ENCODE data around the gene ZNF655.
"Not testable (repeated sequence)": the region's sequence is repeated elsewhere in the genome, so short reads cannot be mapped to it uniquely, and the experiment has no call there.

ZNF655 gene

DNA sequence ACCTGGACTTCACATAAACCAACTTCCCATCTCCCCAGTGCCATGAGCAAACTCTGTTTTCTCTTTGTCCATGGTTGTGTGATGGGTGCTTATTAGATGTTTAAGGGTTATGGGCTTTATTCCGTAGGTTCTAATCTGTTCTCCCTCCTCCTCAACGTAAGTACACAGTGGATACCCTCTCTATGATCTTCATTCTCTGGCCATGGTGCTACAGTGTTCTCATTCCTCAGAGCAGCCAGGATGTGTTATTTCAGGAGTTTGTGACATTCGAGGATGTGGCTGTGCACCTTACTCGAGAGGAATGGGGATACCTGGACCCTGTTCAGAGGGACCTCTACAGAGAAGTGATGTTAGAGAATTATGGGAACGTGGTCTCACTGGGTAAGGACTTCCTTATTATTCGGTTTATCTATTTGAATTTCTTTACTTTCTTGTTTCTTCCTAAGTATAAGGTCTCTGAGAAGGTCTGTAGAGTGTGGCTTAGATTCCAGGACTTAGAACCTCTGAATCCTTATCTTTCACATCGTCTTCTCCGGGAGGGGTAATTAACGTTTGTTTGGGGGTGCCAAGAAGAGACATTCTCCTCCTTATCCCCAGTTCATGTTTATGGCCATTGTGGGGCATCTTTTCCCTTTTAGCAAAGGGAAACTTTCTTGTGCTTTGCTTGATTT is 3.8 kb downstream of the ZNF655 start:
- Histone ChIP-seq H3K9me3 (ENCODE audit: low read length) (no peaks in the 10 kb centered on the region), H3K4me1 (ENCODE audit: insufficient read depth, low read length) (peaks cover 20% of the 10 kb centered on the region), H3K27me3 (ENCODE audit: control insufficient read depth in 1 of 2, insufficient read depth in 2 of 2, low read length in 2 of 2) (no peaks in the 10 kb centered on the region), H3K27ac (ENCODE audit: low read depth, low read length) (no peak overlapping the region), H3K36me3 (ENCODE audit: insufficient read depth, low read length) (peaks cover 50% of the 10 kb centered on the region), H3K9ac (ENCODE audit: low read length) (no peak overlapping the region), H3K4me3 (ENCODE audit: low read depth in 1 of 2, low read length in 2 of 2) (no peak overlapping the region)

DNA sequence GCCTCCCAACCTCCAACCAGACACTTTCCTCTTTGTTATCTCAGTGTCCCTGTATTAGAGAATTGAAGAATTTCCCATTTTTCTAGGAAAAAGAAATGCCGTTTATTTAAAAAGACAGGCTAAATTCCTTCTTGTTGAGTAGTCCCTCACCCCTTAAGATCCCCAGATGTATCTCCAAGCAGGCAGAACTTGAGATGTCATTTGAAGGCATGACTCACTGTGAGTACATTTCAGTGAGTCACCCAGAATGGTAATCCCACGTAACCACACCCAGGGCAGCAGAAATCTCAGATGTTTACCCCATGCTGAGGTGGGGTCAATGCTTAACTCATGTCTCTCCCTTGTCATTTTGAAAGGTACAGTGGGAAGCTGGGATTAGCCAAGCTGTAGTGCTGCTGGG is 4.4 kb downstream of the ZNF655 start:
- H3K27ac ChIP-seq (ENCODE audit: low read depth, low read length): no peak overlapping the region
- H3K27me3 ChIP-seq (ENCODE audit: control insufficient read depth in 1 of 2, insufficient read depth in 2 of 2, low read length in 2 of 2): no peaks in the 10 kb centered on the region
- no peaks in the 10 kb centered on the region for H3K9me3 ChIP-seq (ENCODE audit: low read length)
- no peak overlapping the region for H3K9ac ChIP-seq (ENCODE audit: low read length)
- H3K36me3 ChIP-seq (ENCODE audit: insufficient read depth, low read length): peaks cover 50% of the 10 kb centered on the region
- H3K4me1 ChIP-seq (ENCODE audit: insufficient read depth, low read length): peaks cover 16% of the 10 kb centered on the region
- no peak overlapping the region for H3K4me3 ChIP-seq (ENCODE audit: low read depth in 1 of 2, low read length in 2 of 2)

DNA sequence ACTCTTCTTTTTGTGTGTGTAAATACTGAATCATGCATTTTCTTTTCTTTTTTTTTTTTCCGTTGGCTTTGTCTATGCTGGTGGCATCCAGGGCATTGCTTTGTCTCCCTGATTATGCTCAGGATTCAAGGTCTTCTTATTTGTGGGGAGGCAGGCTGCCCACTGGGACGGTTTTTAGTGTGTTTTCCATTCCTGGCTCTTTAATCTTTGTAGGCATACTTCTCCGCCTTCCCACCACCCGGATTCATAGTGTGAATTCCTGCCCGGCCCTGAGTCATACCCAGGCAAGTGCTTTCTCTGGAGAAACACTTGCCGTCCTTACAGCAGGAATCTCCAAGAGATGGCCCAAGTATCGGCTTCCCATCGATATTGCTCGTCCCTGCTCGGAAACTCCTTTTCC is 5.2 kb downstream of the ZNF655 start:
- no peaks in the 10 kb centered on the region for H3K27me3 ChIP-seq (ENCODE audit: control insufficient read depth in 1 of 2, insufficient read depth in 2 of 2, low read length in 2 of 2)
- no peak overlapping the region for H3K4me3 ChIP-seq (ENCODE audit: low read depth in 1 of 2, low read length in 2 of 2)
- peaks cover 50% of the 10 kb centered on the region for H3K36me3 ChIP-seq (ENCODE audit: insufficient read depth, low read length)
- H3K9me3 ChIP-seq (ENCODE audit: low read length): no peaks in the 10 kb centered on the region
- H3K27ac ChIP-seq (ENCODE audit: low read depth, low read length): no peak overlapping the region
- H3K4me1 ChIP-seq (ENCODE audit: insufficient read depth, low read length): peaks cover 16% of the 10 kb centered on the region
- no peak overlapping the region for H3K9ac ChIP-seq (ENCODE audit: low read length)

DNA sequence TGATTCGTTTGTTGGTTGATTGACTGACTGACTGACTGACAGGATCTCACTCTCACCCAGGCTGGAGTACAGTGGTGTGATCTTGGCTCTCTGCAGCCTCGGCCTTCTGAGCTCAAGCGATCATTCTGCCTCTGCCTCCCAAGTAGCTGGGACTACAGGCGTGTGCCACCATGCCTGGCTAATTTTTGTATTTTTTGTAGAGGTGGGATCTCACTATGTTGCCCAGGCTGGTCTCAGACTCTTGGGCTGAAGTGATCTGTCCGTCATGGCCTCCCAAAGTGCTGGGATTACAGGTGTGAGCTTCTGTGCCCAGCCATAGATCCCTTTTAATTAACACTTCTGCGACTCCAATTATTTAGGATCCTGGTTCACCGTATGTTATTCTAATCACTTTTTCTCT is 10.3 kb downstream of the ZNF655 start:
- not testable (repeated sequence) for H3K4me1 ChIP-seq (ENCODE audit: insufficient read depth, low read length); H3K9ac ChIP-seq (ENCODE audit: low read length); H3K27me3 ChIP-seq (ENCODE audit: control insufficient read depth in 1 of 2, insufficient read depth in 2 of 2, low read length in 2 of 2); H3K4me3 ChIP-seq (ENCODE audit: low read depth in 1 of 2, low read length in 2 of 2); H3K27ac ChIP-seq (ENCODE audit: low read depth, low read length); H3K9me3 ChIP-seq (ENCODE audit: low read length)
- H3K36me3 ChIP-seq (ENCODE audit: insufficient read depth, low read length): peaks cover 49% of the 10 kb centered on the region

DNA sequence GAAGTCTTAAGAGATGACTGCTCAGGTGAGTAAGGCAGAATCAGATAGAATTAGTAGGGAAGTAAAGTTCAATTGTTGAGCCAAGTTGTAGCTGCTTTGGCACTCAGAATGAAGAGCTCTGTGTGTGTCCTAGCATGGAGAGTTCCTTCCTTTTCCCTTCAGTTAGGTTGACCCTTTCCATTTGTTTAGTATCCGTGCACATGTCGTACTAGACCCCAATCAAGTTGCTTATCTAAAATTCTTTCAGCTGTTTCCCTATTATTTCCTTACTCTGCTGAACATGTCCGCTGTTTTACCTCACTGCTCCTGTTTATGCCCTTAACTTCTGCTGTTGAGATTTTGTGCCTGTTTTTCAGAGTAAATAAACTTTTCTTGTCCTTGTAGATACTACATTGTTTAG is 13.3 kb downstream of the ZNF655 start:
- Histone ChIP-seq H3K4me1 (ENCODE audit: insufficient read depth, low read length) (no peaks in the 10 kb centered on the region), H3K9me3 (ENCODE audit: low read length) (no peaks in the 10 kb centered on the region), H3K9ac (ENCODE audit: low read length) (no peak overlapping the region), H3K27ac (ENCODE audit: low read depth, low read length) (no peak overlapping the region), H3K27me3 (ENCODE audit: control insufficient read depth in 1 of 2, insufficient read depth in 2 of 2, low read length in 2 of 2) (no peaks in the 10 kb centered on the region), H3K36me3 (ENCODE audit: insufficient read depth, low read length) (peaks cover 34% of the 10 kb centered on the region), H3K4me3 (ENCODE audit: low read depth in 1 of 2, low read length in 2 of 2) (no peak overlapping the region)

DNA sequence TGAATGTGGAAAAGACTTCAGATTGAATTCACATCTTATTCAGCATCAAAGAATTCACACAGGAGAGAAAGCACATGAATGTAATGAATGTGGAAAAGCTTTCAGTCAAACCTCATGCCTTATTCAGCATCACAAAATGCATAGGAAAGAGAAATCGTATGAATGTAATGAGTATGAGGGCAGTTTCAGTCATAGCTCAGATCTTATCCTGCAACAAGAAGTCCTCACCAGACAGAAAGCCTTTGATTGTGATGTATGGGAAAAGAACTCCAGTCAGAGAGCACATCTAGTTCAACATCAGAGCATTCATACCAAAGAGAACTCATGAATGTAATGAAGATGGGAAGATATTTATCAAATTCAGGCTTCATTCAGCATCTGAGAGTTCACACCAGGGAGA is 14.8 kb downstream of the ZNF655 start:
- Histone ChIP-seq H3K9ac (ENCODE audit: low read length) (no peak overlapping the region), H3K4me3 (ENCODE audit: low read depth in 1 of 2, low read length in 2 of 2) (no peak overlapping the region), H3K36me3 (ENCODE audit: insufficient read depth, low read length) (peaks cover 34% of the 10 kb centered on the region), H3K4me1 (ENCODE audit: insufficient read depth, low read length) (no peaks in the 10 kb centered on the region), H3K27ac (ENCODE audit: low read depth, low read length) (no peak overlapping the region), H3K27me3 (ENCODE audit: control insufficient read depth in 1 of 2, insufficient read depth in 2 of 2, low read length in 2 of 2) (no peaks in the 10 kb centered on the region), H3K9me3 (ENCODE audit: low read length) (no peaks in the 10 kb centered on the region)

DNA sequence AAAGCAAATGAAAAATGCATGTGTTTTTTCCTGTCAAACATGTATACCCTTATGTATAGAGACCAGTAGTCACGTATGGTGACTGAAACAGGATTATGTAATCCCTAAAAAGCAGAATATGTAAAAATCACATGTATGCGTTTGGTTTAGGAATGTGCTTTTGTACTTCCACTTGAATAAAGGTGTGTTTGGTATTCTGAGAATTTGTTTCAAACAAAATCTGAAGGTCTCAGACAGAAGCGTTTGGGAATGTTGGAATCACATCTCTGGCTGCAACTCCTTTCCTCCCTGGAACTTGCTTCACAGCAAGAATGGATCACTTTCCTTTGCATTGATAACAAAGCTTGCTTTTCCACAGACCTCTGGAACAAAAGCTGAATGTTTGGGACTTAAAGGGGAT is 17.8 kb downstream of the ZNF655 start:
- Histone ChIP-seq H3K9ac (ENCODE audit: low read length) (no peak overlapping the region), H3K27me3 (ENCODE audit: control insufficient read depth in 1 of 2, insufficient read depth in 2 of 2, low read length in 2 of 2) (no peaks in the 10 kb centered on the region), H3K4me1 (ENCODE audit: insufficient read depth, low read length) (no peaks in the 10 kb centered on the region), H3K36me3 (ENCODE audit: insufficient read depth, low read length) (peaks cover 23% of the 10 kb centered on the region), H3K9me3 (ENCODE audit: low read length) (no peaks in the 10 kb centered on the region), H3K27ac (ENCODE audit: low read depth, low read length) (no peak overlapping the region), H3K4me3 (ENCODE audit: low read depth in 1 of 2, low read length in 2 of 2) (no peak overlapping the region)

DNA sequence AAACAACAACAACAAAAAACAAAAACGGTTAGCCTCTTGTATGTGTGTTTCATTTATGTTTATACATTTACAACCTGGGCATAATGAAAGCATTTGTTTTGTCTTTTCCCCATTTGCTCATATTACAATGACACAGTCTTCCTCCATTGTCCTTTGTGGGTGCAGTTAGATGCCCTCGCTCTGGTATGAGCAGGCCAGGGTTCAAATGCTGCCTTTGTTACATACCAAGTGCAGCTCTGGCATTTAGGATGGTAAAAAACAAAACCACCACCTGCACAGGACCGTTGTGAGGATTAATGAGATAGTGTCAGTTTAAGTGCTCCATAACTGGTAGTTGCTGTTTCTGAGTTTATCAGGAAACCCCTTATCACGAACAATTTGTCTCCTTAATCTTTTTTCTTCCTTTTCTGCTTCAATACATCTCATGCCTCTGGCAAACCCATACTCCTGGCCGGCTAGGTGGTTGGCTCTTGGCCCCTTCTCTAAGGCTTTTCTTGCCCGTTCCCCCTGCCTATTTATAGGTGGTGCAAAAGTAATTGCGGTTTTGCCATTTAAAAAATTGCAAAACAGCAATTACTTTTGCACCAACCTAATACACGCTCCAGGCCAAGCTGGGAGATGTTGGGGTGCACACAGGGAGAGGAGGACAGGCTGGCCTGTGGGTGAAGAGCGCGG is 21.0 kb downstream of the ZNF655 start:
- no peaks in the 10 kb centered on the region for H3K27me3 ChIP-seq (ENCODE audit: control insufficient read depth in 1 of 2, insufficient read depth in 2 of 2, low read length in 2 of 2)
- no peaks in the 10 kb centered on the region for H3K36me3 ChIP-seq (ENCODE audit: insufficient read depth, low read length)
- H3K4me1 ChIP-seq (ENCODE audit: insufficient read depth, low read length): no peaks in the 10 kb centered on the region
- peak overlapping the region; percentile 77 for H3K27ac ChIP-seq (ENCODE audit: low read depth, low read length)
- H3K9ac ChIP-seq (ENCODE audit: low read length): peak overlapping the region; percentile 55
- H3K4me3 ChIP-seq (ENCODE audit: low read depth in 1 of 2, low read length in 2 of 2): peak overlapping the region; percentile 70 to 80
- no peaks in the 10 kb centered on the region for H3K9me3 ChIP-seq (ENCODE audit: low read length)

DNA sequence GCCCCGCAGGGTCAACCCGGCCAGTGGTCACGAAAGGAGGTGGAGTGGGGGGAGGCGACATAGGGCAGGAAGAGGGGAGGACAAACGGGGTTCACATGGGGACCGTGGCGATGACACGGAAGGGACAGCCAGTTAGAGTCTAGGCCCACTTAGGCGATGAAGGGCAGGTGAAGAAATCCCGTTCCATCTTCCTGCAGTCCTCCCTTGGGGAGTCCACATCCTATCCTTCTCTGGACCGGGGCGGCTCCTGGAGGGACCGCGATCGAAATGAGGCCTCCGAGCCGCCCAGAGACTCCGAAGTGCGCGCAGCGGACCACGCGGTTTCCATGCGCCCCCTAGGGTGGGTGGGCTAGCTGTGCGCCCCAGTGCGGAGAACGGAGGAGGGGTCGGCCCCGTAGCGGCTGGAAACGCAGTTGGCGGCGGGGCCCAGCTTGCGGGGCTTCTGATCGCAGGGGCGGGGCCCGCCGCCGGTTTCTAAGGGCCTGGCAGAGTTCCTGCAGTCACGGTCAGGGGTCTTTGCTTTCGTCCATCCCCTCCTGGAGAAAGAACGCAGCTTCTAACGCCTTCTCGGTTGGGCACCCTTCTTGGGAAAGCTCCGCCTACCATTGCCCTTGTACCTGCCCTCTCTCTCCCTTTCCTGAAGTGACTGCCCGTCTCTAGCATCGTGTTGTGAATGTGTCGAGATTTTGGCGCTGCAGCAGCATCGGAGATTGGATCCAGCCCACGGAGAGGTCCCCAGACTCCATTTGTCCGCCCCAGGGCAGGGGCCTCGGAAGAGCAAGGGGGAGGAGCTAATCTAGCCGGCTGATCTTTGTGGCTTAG is 21.7 kb downstream of the ZNF655 start:
- Histone ChIP-seq H3K9me3 (ENCODE audit: low read length) (no peaks in the 10 kb centered on the region), H3K27ac (ENCODE audit: low read depth, low read length) (peak overlapping the region; percentile 77), H3K4me3 (ENCODE audit: low read depth in 1 of 2, low read length in 2 of 2) (peak overlapping the region; percentile 70 to 80), H3K36me3 (ENCODE audit: insufficient read depth, low read length) (no peaks in the 10 kb centered on the region), H3K27me3 (ENCODE audit: control insufficient read depth in 1 of 2, insufficient read depth in 2 of 2, low read length in 2 of 2) (no peaks in the 10 kb centered on the region), H3K4me1 (ENCODE audit: insufficient read depth, low read length) (no peaks in the 10 kb centered on the region), H3K9ac (ENCODE audit: low read length) (peak overlapping the region; percentile 55)

DNA sequence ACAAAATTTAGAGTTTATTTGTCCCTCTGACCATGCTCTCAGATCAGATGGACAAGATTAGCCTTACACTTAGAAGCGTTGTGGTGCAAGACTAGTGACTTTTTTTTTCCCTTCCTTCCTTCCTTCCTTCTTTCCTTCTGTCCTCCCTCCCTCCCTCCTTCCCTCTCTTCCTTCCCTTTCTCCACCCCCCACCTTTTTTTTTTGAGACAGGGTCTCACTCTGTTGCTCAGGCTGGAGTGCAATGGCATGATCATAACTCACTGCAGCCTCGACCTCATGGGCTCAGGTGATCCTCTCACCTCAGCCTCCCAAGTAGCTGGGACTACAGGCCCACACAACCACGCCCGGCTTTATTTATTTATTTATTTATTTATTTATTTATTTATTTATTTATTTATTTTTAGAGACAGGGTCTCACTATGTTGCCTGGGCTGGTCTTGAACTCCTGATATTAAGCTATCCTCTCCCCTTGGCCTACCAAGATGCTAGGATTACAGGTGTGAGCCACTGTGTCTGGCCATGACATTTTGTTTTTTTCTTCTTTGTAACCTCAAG is 22.4 kb downstream of the ZNF655 start:
- H3K9ac ChIP-seq (ENCODE audit: low read length): peak overlapping the region; percentile 55
- H3K27me3 ChIP-seq (ENCODE audit: control insufficient read depth in 1 of 2, insufficient read depth in 2 of 2, low read length in 2 of 2); H3K4me1 ChIP-seq (ENCODE audit: insufficient read depth, low read length); H3K9me3 ChIP-seq (ENCODE audit: low read length); H3K36me3 ChIP-seq (ENCODE audit: insufficient read depth, low read length): not testable (repeated sequence)
- peak overlapping the region; percentile 77 for H3K27ac ChIP-seq (ENCODE audit: low read depth, low read length)
- H3K4me3 ChIP-seq (ENCODE audit: low read depth in 1 of 2, low read length in 2 of 2): peak overlapping the region; percentile 70 to 80

DNA sequence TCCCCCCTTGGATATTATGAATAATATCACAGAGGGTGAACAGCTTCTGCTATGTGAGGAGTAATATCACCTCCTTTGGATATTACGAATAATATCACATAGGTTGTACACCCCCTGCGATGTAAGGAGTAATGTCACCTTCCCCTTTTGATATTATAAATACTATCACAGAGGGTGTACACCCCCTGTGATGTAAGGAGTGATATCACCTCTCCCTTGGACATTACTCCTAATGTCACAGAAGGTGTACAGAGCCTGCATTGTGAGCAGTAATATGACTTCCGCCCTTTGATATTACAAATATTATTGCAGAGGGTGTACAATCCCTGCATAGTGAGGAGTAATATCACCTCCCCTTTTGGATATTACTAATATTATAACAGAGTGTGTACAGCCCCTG is 30.4 kb downstream of the ZNF655 start:
- Histone ChIP-seq H3K27ac (ENCODE audit: low read depth, low read length) (no peak overlapping the region), H3K27me3 (ENCODE audit: control insufficient read depth in 1 of 2, insufficient read depth in 2 of 2, low read length in 2 of 2) (no peaks in the 10 kb centered on the region), H3K4me3 (ENCODE audit: low read depth in 1 of 2, low read length in 2 of 2) (no peak overlapping the region), H3K9me3 (ENCODE audit: low read length) (no peaks in the 10 kb centered on the region), H3K36me3 (ENCODE audit: insufficient read depth, low read length) (no peaks in the 10 kb centered on the region), H3K4me1 (ENCODE audit: insufficient read depth, low read length) (no peaks in the 10 kb centered on the region), H3K9ac (ENCODE audit: low read length) (no peak overlapping the region)

Data from muscle layer of colon (tissue), 2 donors.